ENCODE measurements around the gene SLC7A11. TPM values are rescaled to one million over a fixed set of nuclear protein-coding genes. Genes with fewer than 3 reads are reported as not detected.

SLC7A11 gene
- total RNA-seq, 1 experiment from 2014 or later = 14.0 TPM

DNA sequence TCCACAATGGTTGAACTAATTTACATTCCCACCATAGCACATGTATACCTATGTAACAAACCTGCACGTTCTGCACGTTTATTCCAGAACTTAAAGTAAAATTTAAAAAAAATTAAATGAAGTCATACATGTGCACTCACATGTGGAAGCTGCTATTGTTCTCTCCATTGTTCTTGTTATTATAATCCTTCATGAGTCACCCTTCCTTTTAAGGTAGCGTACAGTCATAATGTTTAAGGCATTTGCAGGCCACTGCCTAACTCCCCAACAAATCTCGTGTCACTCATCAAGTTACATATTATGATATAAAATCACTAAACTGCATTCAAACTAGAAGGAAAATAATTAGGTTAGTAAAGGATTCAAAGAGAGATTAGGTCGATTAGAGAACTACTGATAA is 63.6 kb downstream of the SLC7A11 start:
- Histone ChIP-seq H3K4me1 (ENCODE audit: insufficient read depth, low read length) (no peaks in the 10 kb centered on the region), H3K36me3 (ENCODE audit: low read depth, low read length) (peaks cover 22% of the 10 kb centered on the region), H2AFZ (ENCODE audit: low read length) (no peak overlapping the region), H3K27me3 (ENCODE audit: low read length) (no peaks in the 10 kb centered on the region), H3K79me2 (ENCODE audit: low read length) (no peaks in the 10 kb centered on the region), H4K20me1 (ENCODE audit: low read length) (no peaks in the 10 kb centered on the region), H3K9me3 (ENCODE audit: low read length) (no peaks in the 10 kb centered on the region), H3K27ac (ENCODE audit: low read length) (no peak overlapping the region), H3F3A (ENCODE audit: low read length, unreplicated experiment) (no peaks in the 10 kb centered on the region), H3K9ac (ENCODE audit: low read length) (no peak overlapping the region), H3K4me2 (ENCODE audit: low read length) (no peak overlapping the region), H3K9me2 (replicated peaks; ENCODE audit: low read length) (no peaks in the 10 kb centered on the region), H3K4me3 (ENCODE audit: low read length) (no peak overlapping the region)
- TF ChIP-seq EZH2 (IDR thresholded peaks at IDR 0.05; ENCODE audit: low read length, unreplicated experiment) (no peak), EZH2phosphoT487 (IDR thresholded peaks at IDR 0.05; ENCODE audit: borderline replicate concordance, low read length) (no peak)
- TF ChIP-seq, protein P1, sequence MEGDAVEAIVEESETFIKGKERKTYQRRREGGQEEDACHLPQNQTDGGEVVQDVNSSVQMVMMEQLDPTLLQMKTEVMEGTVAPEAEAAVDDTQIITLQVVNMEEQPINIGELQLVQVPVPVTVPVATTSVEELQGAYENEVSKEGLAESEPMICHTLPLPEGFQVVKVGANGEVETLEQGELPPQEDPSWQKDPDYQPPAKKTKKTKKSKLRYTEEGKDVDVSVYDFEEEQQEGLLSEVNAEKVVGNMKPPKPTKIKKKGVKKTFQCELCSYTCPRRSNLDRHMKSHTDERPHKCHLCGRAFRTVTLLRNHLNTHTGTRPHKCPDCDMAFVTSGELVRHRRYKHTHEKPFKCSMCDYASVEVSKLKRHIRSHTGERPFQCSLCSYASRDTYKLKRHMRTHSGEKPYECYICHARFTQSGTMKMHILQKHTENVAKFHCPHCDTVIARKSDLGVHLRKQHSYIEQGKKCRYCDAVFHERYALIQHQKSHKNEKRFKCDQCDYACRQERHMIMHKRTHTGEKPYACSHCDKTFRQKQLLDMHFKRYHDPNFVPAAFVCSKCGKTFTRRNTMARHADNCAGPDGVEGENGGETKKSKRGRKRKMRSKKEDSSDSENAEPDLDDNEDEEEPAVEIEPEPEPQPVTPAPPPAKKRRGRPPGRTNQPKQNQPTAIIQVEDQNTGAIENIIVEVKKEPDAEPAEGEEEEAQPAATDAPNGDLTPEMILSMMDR (conservative IDR thresholded peaks at IDR 0.05; ENCODE audit: low read depth, low read length) = no peak
- BruUV-seq (replicated peaks) = no TSS peak
- POLR2A ChIA-PET (ENCODE audit: unreplicated experiment) = no interaction called here
- CTCF ChIA-PET = no interaction called here
- ATAC-seq (no peak), DNase-seq (peak; percentile 19)
- intact Hi-C loops (cut with micrococcal nuclease) = no loop called here

DNA sequence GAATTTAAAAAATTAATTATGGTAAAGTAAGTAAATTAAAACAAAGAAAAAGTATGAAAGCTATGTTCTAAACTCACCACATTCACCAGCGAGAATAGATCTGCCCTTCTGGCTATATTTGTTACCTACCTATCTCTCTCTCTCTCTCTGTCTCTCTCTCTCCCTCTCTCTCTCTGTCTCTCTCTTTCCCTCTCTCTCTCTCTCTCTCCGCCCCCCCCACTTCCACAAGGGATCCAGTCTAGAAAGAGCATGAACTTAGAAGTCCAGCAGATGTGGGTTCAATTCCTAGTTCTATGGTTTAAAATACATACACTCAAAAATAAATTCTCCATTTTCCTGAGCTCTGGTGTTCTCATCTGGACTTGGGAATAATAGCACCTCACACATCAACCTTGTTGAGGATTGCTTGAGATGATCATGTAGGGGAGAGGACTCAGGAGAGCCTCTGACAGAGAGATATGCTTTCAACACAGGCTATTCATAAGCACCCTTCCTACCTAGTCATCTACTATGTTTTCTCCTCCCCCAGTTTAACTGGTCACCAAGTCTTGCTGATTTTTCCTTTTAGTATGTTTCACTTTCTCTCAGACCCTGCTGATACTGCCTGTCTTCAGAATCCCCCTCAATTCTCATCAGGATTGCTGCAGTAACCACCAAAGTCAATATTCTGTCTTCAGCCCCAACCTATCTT is 64.7 kb downstream of the SLC7A11 start:
- ChIA-PET CTCF (no interaction called here), POLR2A (ENCODE audit: unreplicated experiment) (no interaction called here)
- H3K4me3 ChIP-seq (ENCODE audit: low read length) = no peak overlapping the region
- no peaks in the 10 kb centered on the region for H4K20me1 ChIP-seq (ENCODE audit: low read length)
- no peaks in the 10 kb centered on the region for H3K9me2 ChIP-seq (replicated peaks; ENCODE audit: low read length)
- H2AFZ ChIP-seq (ENCODE audit: low read length) = no peak overlapping the region
- ATAC-seq = no peak
- DNase-seq = no peak
- intact Hi-C loops (cut with micrococcal nuclease) = no loop called here
- no peaks in the 10 kb centered on the region for H3K27me3 ChIP-seq (ENCODE audit: low read length)
- no peaks in the 10 kb centered on the region for H3K9me3 ChIP-seq (ENCODE audit: low read length)
- no peak overlapping the region for H3K27ac ChIP-seq (ENCODE audit: low read length)
- H3K36me3 ChIP-seq (ENCODE audit: low read depth, low read length) = peaks cover 22% of the 10 kb centered on the region
- H3K4me1 ChIP-seq (ENCODE audit: insufficient read depth, low read length) = no peaks in the 10 kb centered on the region
- H3K9ac ChIP-seq (ENCODE audit: low read length) = no peak overlapping the region
- TF ChIP-seq EZH2phosphoT487 (IDR thresholded peaks at IDR 0.05; ENCODE audit: borderline replicate concordance, low read length) (no peak), EZH2 (IDR thresholded peaks at IDR 0.05; ENCODE audit: low read length, unreplicated experiment) (no peak)
- TF ChIP-seq, protein P1 (conservative IDR thresholded peaks at IDR 0.05; ENCODE audit: low read depth, low read length) = no peak
- BruUV-seq (replicated peaks) = no TSS peak
- no peak overlapping the region for H3K4me2 ChIP-seq (ENCODE audit: low read length)
- H3K79me2 ChIP-seq (ENCODE audit: low read length) = no peaks in the 10 kb centered on the region
- no peaks in the 10 kb centered on the region for H3F3A ChIP-seq (ENCODE audit: low read length, unreplicated experiment)

DNA sequence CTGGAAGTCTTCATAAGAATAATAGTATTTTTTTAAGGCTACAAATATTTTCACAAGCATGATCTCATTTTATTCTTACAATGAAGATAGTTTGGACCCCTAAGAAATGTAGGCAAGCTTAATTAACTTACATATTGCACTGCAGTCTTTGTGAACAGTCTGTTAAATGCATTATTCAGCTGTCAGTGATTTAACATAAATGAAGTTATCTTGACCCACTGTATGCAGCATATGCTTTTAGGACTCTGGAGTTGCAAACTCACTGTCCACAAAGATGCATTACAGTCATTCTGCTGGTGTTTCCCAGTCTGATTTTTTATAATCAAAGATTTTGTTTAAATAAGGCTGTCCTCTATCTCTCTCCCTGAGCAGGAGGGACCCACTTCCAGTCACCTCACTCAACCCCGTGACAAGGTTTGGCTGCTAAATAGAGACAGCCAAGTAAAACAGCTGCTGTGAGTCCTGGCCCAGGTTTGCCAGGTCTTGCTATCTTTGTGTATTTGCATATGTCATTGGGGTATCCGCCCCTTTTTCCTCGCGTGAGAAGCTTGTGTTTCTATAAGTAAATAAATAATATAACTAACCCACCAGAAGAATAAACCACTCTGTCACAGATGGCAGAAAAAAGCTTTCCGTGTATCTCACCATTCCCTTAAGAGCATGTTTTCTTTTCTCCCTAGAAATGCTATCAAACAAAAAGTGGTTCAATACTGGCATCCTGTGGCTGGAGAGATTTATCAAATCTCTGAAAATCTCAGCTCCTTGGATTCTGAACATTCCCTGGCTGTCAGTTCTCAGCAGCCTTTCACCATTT is 67.0 kb downstream of the SLC7A11 start:
- H3K36me3 ChIP-seq (ENCODE audit: low read depth, low read length) = peaks cover 13% of the 10 kb centered on the region
- TF ChIP-seq EZH2 (IDR thresholded peaks at IDR 0.05; ENCODE audit: low read length, unreplicated experiment) = no peak
- TF ChIP-seq EZH2phosphoT487 (IDR thresholded peaks at IDR 0.05; ENCODE audit: borderline replicate concordance, low read length) = no peak
- TF ChIP-seq, protein P1 (conservative IDR thresholded peaks at IDR 0.05; ENCODE audit: low read depth, low read length) = no peak
- no peaks in the 10 kb centered on the region for H3K9me2 ChIP-seq (replicated peaks; ENCODE audit: low read length)
- no peaks in the 10 kb centered on the region for H3F3A ChIP-seq (ENCODE audit: low read length, unreplicated experiment)
- ATAC-seq (no peak), DNase-seq (no peak)
- no TSS peak for BruUV-seq (replicated peaks)
- no peak overlapping the region for H3K9ac ChIP-seq (ENCODE audit: low read length)
- POLR2A ChIA-PET (ENCODE audit: unreplicated experiment) = no interaction called here
- H3K79me2 ChIP-seq (ENCODE audit: low read length) = no peaks in the 10 kb centered on the region
- no peaks in the 10 kb centered on the region for H3K9me3 ChIP-seq (ENCODE audit: low read length)
- intact Hi-C loops (cut with micrococcal nuclease) = no loop called here
- H3K27me3 ChIP-seq (ENCODE audit: low read length) = no peaks in the 10 kb centered on the region
- H3K4me2 ChIP-seq (ENCODE audit: low read length) = no peak overlapping the region
- CTCF ChIA-PET = no interaction called here
- no peaks in the 10 kb centered on the region for H3K4me1 ChIP-seq (ENCODE audit: insufficient read depth, low read length)
- H4K20me1 ChIP-seq (ENCODE audit: low read length) = no peaks in the 10 kb centered on the region
- no peak overlapping the region for H3K4me3 ChIP-seq (ENCODE audit: low read length)
- no peak overlapping the region for H3K27ac ChIP-seq (ENCODE audit: low read length)
- no peak overlapping the region for H2AFZ ChIP-seq (ENCODE audit: low read length)

Data from PC-3 (cell line).